HFFc6 (cell line): Measurements from ENCODE around the gene PFKFB1. TPM values are rescaled to one million over a fixed set of nuclear protein-coding genes. Genes with fewer than 3 reads are reported as not detected.
A peak's percentile ranks its signal among the peaks of the same experiment; 100 is the strongest.
"Not testable (repeated sequence)": the region's sequence is repeated elsewhere in the genome, so short reads cannot be mapped to it uniquely, and the experiment has no call there.

ENCODE experiments used
- DNase-seq: peaks from one replicate; pipeline ENCODE4 v3.0.0-alpha.2; 2018
- H3K27ac Mint-ChIP-seq: 2 replicates; pipeline ENCODE4 v1.8.0; 2020; ENCODE audit warnings: mild to moderate bottlenecking, mixed read lengths
- H3K27me3 Mint-ChIP-seq: 2 replicates; pipeline ENCODE4 v1.8.0; 2021; ENCODE audit warnings: mild to moderate bottlenecking, moderate library complexity, mixed read lengths; ENCODE audit not compliant: insufficient read depth
- H3K36me3 Mint-ChIP-seq: 2 replicates; pipeline ENCODE4 v1.8.0; 2021; ENCODE audit warnings: low read depth, mixed read lengths
- H3K4me1 Mint-ChIP-seq: 2 replicates; pipeline ENCODE4 v1.8.0; 2020; ENCODE audit warnings: low read depth, mixed read lengths
- H3K4me3 Mint-ChIP-seq: 2 replicates; pipeline ENCODE4 v1.8.0; 2020; ENCODE audit warnings: mild to moderate bottlenecking, moderate library complexity, mixed read lengths
- H3K9me3 Mint-ChIP-seq: 2 replicates; pipeline ENCODE4 v1.8.0; 2020; ENCODE audit warnings: mild to moderate bottlenecking, mixed read lengths
- CTCF ChIP-seq: fragments of 200-600 bp; sonication (generic); IDR thresholded peaks from 2 replicates; pipeline ENCODE4 v1.5.0; 2021; ENCODE audit warnings: antibody characterized with exemption, mild to moderate bottlenecking
- total RNA-seq, 6 experiments: library from RNA; stranded (reverse); fragmentation: NEBNext Ultra II Directional; extraction: Animal tissue kit (Norgen Biotek cat#: 25700); gene quantifications; 2 replicates in 1 of 6; 3 replicates in 5 of 6; pipeline ENCODE4 v1.2.3, GENCODE V29; 2021

Gene PFKFB1
- total RNA-seq, 6 experiments from 2014 or later: not detected

DNA sequence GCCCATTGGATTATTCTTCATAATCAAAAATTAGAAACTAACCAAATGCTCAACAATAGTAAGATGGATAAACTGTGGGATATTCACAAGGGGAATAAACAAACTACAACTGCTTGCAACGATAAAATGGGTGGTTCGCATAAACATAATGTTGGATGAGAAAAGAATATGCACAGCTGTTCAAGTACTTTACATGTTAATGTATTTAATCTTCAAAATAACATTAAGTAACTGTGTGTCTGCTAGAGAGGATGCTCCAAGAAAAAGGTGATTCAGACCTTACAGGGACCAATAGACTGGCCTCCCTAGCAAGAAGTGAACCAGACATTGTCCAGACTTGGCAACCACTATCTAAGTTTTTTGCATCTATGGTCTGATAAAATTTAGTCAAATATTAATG lies 2.3 kb downstream of the PFKFB1 start:
- Mint-ChIP-seq H3K4me3 (no peak overlapping the region), H3K9me3 (no peaks in the 10 kb centered on the region), H3K4me1 (no peaks in the 10 kb centered on the region), H3K36me3 (no peaks in the 10 kb centered on the region), H3K27ac (no peak overlapping the region), H3K27me3 (peaks cover 9% of the 10 kb centered on the region)
- TF ChIP-seq CTCF: no peak
- DNase-seq: no peak

DNA sequence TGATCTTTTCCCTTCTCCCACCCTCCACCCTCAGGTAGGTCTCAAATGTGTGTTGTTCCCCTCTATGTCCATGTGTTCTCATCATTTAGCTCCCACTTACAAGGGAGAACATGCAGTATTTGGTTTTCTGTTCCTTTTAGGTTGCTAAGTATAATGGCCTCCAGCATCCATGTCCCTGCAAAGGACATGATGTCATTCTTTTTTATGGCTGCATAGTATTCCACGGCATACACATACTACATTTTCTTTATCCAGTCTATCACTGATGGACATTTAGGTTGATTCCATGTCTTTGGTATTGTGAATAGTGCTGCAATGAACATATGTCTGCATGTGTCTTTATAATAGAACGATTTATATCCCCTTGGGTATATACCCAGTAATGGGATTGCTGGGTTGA lies 10.7 kb downstream of the PFKFB1 start:
- H3K27ac Mint-ChIP-seq, H3K36me3 Mint-ChIP-seq, DNase-seq, H3K27me3 Mint-ChIP-seq, H3K4me3 Mint-ChIP-seq, H3K9me3 Mint-ChIP-seq, H3K4me1 Mint-ChIP-seq: not testable (repeated sequence)

DNA sequence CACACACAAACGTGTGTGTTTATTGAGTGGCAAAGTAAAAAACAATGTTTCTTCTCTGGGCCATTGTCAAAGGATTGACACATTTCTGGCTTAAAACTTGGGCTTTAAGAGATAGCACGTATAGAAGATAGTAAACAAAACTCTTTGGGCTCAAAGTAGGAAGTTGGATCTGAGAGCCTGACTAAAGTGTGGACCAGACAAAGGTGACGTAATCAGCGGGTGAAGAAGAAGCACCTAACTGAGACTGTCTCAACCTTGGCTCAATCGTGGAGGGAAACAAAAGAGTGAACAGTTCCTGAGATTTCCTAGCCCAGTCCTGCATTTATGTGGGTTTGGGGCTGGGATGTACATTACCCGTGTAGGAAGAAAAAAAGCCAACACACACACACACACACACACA lies 13.7 kb downstream of the PFKFB1 start:
- no peak overlapping the region for H3K27ac Mint-ChIP-seq
- H3K36me3 Mint-ChIP-seq: no peaks in the 10 kb centered on the region
- no peak for TF ChIP-seq CTCF
- no peak for DNase-seq
- H3K4me1 Mint-ChIP-seq: peaks cover 5% of the 10 kb centered on the region; the same call in 1 of the 2 replicates
- peaks cover 4% of the 10 kb centered on the region; the same call in 1 of the 2 replicates for H3K27me3 Mint-ChIP-seq
- H3K4me3 Mint-ChIP-seq: no peak overlapping the region
- H3K9me3 Mint-ChIP-seq: no peaks in the 10 kb centered on the region

DNA sequence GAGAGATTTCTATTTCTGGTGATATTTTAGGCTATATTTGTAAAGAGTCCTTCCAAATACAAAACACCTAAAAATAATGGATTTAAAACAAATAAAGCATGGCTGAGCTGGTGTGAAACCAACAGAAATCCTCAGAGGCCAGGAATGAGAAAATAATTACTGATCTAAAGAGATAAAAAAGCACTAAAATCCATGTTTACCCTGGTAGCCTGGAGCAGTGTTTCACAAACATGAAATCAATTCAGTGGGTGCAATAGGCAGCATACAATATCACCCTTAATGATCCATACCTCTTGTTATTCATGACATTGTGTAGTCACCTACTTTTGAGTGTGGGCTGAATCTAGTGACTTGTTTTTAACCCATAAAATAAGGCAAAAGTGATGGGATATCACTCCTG lies 14.6 kb downstream of the PFKFB1 start:
- DNase-seq: no peak
- Mint-ChIP-seq H3K27me3 (peaks cover 2% of the 10 kb centered on the region; the same call in 1 of the 2 replicates), H3K4me3 (no peak overlapping the region), H3K4me1 (peaks cover 5% of the 10 kb centered on the region; the same call in 1 of the 2 replicates), H3K36me3 (no peaks in the 10 kb centered on the region), H3K9me3 (no peaks in the 10 kb centered on the region), H3K27ac (no peak overlapping the region)
- TF ChIP-seq CTCF: no peak

- Mint-ChIP-seq H3K36me3 (no peaks in the 10 kb centered on the region), H3K4me1 (peaks cover 5% of the 10 kb centered on the region; the same call in 1 of the 2 replicates), H3K9me3 (no peaks in the 10 kb centered on the region), H3K4me3 (no peak overlapping the region), H3K27ac (no peak overlapping the region), H3K27me3 (peaks cover 2% of the 10 kb centered on the region; the same call in 1 of the 2 replicates)
- TF ChIP-seq CTCF: no peak
- DNase-seq: peak; percentile 9
Observed at GRCh38 chrX:54978448-54978847, 15.5 kb downstream of the PFKFB1 start.

DNA sequence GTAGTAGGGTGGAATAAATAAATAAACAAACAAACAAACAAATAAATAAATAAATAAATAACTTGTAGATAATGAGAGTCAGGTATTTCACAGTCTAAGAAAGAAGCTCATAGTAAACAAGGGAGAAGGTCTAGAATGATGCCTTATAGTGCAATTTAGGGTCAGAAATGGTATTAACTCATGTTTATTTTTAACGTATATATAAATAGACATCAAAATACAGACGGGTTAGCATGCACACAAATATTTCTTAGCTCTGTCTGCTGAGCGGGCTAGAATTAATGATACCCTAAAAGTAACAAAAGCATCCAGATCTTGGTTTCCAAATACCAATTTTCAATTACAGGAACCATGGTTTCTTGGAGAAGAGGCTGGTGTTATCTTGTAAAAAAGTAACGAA lies 16.6 kb downstream of the PFKFB1 start:
- no peak for TF ChIP-seq CTCF
- Mint-ChIP-seq H3K4me3 (no peak overlapping the region), H3K9me3 (no peaks in the 10 kb centered on the region), H3K27ac (no peak overlapping the region), H3K4me1 (peaks cover 5% of the 10 kb centered on the region; the same call in 1 of the 2 replicates), H3K36me3 (no peaks in the 10 kb centered on the region), H3K27me3 (peaks cover 2% of the 10 kb centered on the region; the same call in 1 of the 2 replicates)
- no peak for DNase-seq
